HG03469 (cell line): ENCODE results near the gene CCDC174.
"Not testable (repeated sequence)": the region's sequence is repeated elsewhere in the genome, so short reads cannot be mapped to it uniquely, and the experiment has no call there.

Source experiments
- ATAC-seq: cut with Tn5 transposase; IDR thresholded peaks from one replicate; pipeline ENCODE4 v1.9.1; 2021; ENCODE audit warnings: mild to moderate bottlenecking, moderate library complexity, moderate number of reproducible peaks; ENCODE audit not compliant: unreplicated experiment

CCDC174 gene

GRCh38 chr3:14651440-14652251, at the start of gene CCDC174:
TSS of gene CCDC174 (plus strand) at chr3:14651762. CDS start at chr3:14651837, 75 bp downstream.
- peak; percentile 99 for ATAC-seq

- ATAC-seq = no peak
Measured at GRCh38 chr3:14602006-14602803, 49.4 kb upstream of the CCDC174 start.

DNA sequence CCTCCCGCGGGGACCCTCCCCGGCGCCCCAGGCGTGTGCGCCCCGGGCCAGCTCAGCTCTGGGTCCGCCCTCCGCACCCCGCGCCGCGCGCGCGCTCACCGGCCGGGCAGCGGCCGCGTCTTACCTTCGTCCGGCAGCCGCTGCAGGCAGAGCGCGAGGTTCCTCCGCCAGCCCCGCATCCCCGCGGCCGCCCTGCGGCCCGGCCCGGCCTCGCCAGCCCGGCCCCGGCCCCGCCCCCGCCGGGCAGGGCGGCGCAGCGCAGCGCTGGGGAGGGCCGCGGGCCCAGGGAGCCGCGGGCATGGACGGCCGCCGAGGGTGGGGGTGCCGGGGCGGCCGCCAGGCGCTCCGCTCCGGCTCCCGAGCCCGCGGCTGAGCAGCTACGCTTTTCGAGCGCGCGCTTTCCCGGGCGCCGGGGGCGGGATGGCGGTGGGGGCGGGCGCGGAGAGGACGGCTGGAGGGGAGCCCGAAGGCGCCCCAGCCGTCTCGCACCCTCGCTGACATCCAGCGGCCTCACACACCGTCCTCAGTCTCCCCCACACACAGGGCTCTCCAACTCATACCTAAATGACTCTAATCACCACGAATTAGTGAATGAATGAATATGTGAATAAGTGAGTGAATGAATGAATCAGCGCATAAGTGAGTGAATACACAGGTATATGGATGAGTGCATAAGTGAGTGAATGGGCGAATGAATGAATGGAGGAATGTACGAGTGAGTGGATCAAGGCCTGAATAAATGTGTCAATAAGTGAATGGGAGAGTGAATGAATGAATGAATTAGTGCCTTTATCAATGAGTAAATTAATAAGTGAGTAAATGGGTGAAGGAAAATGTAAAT, 48.5 kb upstream of the CCDC174 start:
- no peak for ATAC-seq

DNA sequence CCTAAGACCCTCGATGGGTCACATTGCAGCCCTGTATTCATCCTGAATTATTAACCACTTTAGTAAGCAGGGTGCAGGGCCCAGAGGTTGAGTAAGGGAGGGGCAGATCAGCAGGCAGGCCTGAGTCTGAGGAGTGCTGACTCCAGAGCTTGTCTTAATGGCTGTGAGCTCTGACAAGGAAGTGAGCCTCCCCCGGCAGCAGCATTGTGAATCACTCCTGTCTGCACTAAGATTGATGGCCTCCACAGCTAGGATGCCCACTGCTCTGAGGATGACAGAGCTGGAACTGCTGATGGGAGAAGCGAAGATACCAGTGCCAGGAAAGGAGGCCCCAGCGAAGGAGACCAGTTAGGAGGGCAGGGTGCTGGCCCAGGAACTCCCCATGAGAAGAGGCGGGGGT, 46.5 kb upstream of the CCDC174 start:
- ATAC-seq = no peak

DNA sequence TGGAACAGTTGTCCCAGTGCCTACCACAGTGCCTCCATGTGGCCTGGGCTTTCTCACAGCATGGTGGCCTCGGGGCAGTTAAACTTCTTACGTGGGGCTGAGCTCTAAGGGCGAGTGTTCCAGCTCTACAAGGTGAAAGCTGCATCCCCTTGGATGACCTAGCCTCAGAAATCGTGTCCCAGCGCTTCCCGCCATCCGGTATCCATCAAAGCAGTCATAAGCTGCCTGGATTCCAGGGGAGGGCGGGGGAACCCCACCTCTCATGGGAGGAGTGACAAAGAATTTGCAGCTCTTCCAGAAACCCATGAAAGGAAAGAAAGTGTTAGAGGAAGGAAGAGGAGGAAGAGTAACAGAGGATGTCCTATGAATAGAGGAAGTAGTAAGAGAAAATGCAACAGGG, 45.8 kb upstream of the CCDC174 start:
- ATAC-seq = no peak

DNA sequence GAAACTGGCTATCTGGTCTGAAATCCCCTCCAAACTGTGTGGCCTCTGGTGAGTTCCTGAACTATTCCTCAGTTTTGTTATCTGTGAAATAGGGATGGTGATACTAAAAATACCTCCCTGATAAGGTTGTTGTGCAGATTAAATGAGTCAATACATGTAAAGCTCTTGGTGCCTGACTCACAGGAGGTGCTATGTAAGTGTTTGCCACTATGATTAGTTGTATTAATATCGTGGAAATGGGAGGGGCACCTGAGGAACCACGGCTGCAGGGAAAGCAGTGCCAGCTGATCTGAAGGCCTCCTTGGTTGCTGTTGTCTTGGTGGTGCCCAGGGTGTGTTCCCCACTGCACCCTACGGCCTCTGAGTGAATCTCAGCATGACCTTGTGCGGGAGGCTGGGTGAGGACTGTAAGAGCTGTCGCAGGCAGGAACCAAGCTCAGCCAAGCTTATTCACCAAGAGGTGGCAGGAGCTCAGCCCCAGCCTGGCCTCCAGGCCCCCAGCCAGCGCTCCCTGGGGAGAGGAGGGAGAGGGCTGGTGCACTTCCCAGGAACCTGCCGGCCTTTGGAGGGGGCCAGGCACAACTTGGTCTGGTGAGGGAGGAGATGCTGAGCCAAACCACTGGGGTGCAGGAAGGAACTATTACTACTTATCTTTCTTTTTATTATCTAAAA, 44.8 kb upstream of the CCDC174 start:
- no peak for ATAC-seq

DNA sequence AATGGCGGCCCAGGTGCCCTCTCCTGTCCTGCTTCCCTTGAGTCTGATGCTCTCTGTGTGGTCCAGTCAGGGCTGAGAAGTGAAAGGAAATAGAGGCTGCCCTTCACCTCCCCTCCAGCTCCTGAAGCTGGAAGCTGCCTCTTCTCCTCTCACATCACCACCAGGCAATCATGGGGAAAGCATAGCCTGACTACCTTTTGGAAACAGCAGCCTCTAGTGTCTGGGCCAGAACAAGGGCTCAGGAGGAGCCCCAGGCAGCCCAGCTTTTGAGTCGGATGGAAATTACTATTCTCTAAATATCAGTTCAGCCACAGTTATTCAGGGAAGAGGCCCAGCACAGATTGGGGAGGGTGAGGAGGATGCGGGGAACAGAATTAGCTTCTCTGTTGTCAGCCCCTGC, 43.3 kb upstream of the CCDC174 start:
- no peak for ATAC-seq

GRCh38 chr3:14609058-14609457, 42.5 kb upstream of the CCDC174 start:
- not testable (repeated sequence) for ATAC-seq

GRCh38 chr3:14609506-14609905, 42.1 kb upstream of the CCDC174 start:
- no peak for ATAC-seq

DNA sequence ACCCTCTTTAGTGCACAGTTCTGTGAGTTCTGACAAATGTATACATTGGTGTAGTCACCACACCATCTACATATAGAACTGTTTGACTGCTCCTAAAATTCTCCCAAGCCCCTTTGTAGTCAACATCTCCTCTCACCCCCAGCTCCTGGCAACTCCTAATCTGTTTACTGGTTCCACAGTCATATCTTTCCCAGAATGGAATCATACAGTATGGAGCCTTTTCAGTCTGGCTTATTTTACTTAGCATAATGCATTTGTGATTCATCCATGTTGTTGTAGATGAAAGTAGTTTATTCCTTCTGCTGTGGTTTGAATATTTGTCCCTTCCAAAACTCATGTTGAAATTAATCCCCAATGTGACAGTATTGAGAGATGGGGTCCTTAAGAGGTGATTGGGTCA, 41.6 kb upstream of the CCDC174 start:
- no peak for ATAC-seq

DNA sequence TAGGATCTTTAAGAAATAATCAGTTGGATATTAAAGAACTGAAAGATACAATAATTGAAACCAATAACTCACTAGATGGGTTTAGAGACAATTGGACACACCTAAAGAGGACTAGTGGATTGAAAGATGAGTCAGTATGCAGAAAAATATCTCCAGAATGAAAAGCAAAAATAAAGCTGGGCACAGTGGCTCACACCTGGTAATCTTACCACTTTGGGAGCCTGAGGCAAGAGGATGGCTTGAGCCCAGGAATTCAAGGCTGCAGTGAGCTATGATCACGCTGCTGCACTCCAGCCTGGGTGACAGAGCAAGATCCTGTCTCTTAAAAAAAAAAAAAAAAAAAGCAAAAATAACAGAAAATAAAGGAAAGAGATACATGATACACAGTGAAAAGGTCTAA, 37.4 kb upstream of the CCDC174 start:
- ATAC-seq = no peak

DNA sequence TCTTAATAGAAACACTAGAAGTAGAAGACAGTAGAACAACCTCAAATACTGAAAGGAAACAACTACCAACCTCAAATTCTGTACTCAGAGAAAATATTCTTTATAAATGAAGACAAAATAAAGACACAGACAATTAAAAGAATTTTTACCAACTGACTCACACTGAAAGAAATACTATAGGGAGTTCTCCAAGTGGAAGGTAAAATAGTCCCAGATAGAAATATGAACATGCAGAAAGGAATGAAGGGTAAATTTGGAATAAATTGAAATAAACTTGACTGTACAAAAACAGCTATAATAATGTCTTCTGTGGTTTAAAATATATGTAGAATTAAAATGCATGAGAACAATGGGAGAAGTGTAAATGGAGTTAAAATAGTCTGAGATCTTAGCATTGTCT, 36.7 kb upstream of the CCDC174 start:
- no peak for ATAC-seq

DNA sequence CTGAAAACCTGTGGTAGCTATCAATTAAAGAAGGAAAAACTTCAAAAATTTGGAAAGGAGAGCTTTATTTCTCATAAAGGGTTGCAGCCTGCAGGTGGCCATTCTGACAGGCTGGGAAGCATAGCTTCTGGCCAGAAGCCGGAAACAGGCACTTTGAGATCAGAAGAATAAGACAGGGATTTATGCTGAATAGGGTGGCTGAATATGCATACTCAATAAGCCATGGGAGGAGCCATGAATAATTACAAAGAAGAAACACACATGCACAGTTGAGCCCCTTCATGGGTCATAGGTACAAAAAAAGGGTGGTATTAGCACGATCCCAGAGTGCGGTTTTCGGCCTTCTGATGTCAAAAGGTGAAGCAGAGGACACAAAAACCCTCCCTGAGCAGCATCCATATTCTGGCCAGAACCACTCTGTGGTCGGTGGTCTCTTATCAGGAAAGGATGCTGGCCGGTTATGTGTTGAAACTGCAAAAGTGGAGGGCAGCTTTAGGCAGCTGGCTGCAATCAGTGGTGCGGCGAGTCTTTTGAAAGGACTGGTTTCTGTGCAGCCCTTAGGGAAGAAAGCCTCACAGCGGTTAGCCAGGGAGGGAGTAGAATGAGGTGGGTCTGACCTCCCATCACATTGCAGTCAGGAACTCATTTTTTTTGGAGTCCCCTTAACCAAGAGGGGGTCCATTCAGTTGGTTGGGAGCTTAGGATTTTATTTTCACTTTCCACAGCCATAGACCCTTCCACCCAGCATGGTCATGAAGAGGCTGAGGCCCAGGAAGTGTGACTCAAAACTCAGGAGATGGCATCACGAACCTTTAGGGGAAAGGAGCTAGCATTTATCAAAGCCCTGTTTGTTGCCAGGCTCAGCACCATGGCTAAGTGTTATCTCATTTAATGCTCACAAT, 34.7 kb upstream of the CCDC174 start:
- no peak for ATAC-seq

- no peak for ATAC-seq
Measured at GRCh38 chr3:14617508-14618023, 34.0 kb upstream of the CCDC174 start.

- ATAC-seq = no peak
Measured at GRCh38 chr3:14619605-14620004, 32.0 kb upstream of the CCDC174 start.

GRCh38 chr3:14620512-14620911, 31.1 kb upstream of the CCDC174 start:
- no peak for ATAC-seq

DNA sequence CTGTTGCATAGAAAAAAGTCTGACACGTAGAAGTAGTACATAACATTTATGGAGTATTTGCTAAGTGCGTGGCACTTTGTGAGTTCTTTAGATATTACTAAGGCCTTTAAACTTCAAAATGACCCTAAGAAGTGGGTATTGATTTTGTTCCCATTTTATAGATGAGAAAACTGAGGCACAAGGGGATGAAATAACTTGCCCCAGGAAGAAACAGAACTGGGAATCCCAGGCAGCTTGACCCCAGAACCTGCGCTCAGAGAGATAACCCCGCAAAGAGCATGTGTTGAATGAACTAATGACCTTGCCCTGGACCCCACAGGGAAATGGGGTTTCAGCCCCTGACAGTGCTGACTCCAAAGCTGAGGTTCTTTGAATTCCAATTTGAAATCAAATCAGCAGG, 30.5 kb upstream of the CCDC174 start:
- no peak for ATAC-seq

GRCh38 chr3:14622368-14622767, 29.2 kb upstream of the CCDC174 start:
- ATAC-seq = no peak

GRCh38 chr3:14623569-14624051, 28.0 kb upstream of the CCDC174 start:
- ATAC-seq = no peak
